Left renal cortex interstitium (tissue), 4 donors: Measurements from ENCODE around the gene MMS19. TPM values are rescaled to one million over a fixed set of nuclear protein-coding genes. Genes with fewer than 3 reads are reported as not detected.
"Not testable (repeated sequence)": the region's sequence is repeated elsewhere in the genome, so short reads cannot be mapped to it uniquely, and the experiment has no call there.

Source experiments
- DNase-seq, 4 donors: peaks; one replicate each; pipeline ENCODE4 v3.0.0-alpha.2; 2013; ENCODE audit warnings: low read depth in 4 of 4, low spot score in 2 of 4, missing footprints in 1 of 4
- polyA plus RNA-seq, 4 donors: library from polyadenylated mRNA; unstranded; fragments of 120-200 nt; gene quantifications; one replicate each; pipeline ENCODE4 v1.2.1, GENCODE V29; 2013; ENCODE audit not compliant: insufficient read length in 4 of 4

Gene MMS19
- polyA plus RNA-seq, 4 donors = 85.9 to 109 (median 92.3) TPM

GRCh38 chr10:97468781-97469180 lies 29.4 kb downstream of the MMS19 start:
- DNase-seq = not testable (repeated sequence)

GRCh38 chr10:97468162-97468561 lies 30.1 kb downstream of the MMS19 start:
- DNase-seq = no peak

- no peak for DNase-seq
These were observed 31.5 kb downstream of the MMS19 start for GRCh38 chr10:97466755-97467154.

- DNase-seq = no peak
These were observed 32.2 kb downstream of the MMS19 start for GRCh38 chr10:97465982-97466381.

GRCh38 chr10:97464226-97464625 lies 34.0 kb downstream of the MMS19 start:
- no peak for DNase-seq

- DNase-seq = peak in 2 of 4 donors; percentile 30 to 37
These were observed 34.7 kb downstream of the MMS19 start for GRCh38 chr10:97463363-97464132.

GRCh38 chr10:97462309-97462708 lies 35.9 kb downstream of the MMS19 start:
- DNase-seq = no peak

GRCh38 chr10:97459933-97460332 lies 38.3 kb downstream of the MMS19 start:
- DNase-seq = no peak

GRCh38 chr10:97459111-97459510 lies 39.1 kb downstream of the MMS19 start:
- DNase-seq = no peak

- no peak for DNase-seq
These were observed 41.5 kb downstream of the MMS19 start for GRCh38 chr10:97456686-97457065.

GRCh38 chr10:97456034-97456685 lies 42.1 kb downstream of the MMS19 start:
- DNase-seq = no peak

- DNase-seq = no peak
These were observed 43.7 kb downstream of the MMS19 start for GRCh38 chr10:97454330-97455036.

GRCh38 chr10:97452352-97452751 lies 45.9 kb downstream of the MMS19 start:
- no peak for DNase-seq

GRCh38 chr10:97451605-97452004 lies 46.6 kb downstream of the MMS19 start:
- DNase-seq = no peak

GRCh38 chr10:97450828-97451227 lies 47.4 kb downstream of the MMS19 start:
- DNase-seq = no peak

GRCh38 chr10:97445722-97446639 lies 52.2 kb downstream of the MMS19 start, which contains the start of the genes EXOSC1 and ZDHHC16:
Gene EXOSC1 (minus strand): TSS chr10:97446006. CDS start chr10:97445985, 21 bp downstream.
Gene ZDHHC16 (plus strand): TSS chr10:97446175. CDS start chr10:97451676, 5,501 bp downstream.
- DNase-seq = peak; percentile 77 to 93 (median 88)

- DNase-seq = no peak
These were observed 52.9 kb downstream of the MMS19 start for GRCh38 chr10:97445357-97445721.

GRCh38 chr10:97444212-97444611 lies 54.0 kb downstream of the MMS19 start:
- no peak for DNase-seq

- no peak for DNase-seq
These were observed 55.9 kb downstream of the MMS19 start for GRCh38 chr10:97442277-97442676.

GRCh38 chr10:97435211-97435610 lies 63.0 kb downstream of the MMS19 start:
- no peak for DNase-seq
